Measurements from ENCODE around the gene CATSPER2.
"Not testable (repeated sequence)": the region's sequence is repeated elsewhere in the genome, so short reads cannot be mapped to it uniquely, and the experiment has no call there.

CATSPER2 gene

GRCh38 chr15:43592841-43593240 lies 55.8 kb downstream of the CATSPER2 start:
- DNase-seq = not testable (repeated sequence)

- DNase-seq = not testable (repeated sequence)
These were observed 58.7 kb downstream of the CATSPER2 start, which contains the start of gene PPIP5K1 for GRCh38 chr15:43589778-43590466. Gene PPIP5K1, minus strand, starts transcription at chr15:43590208. Its CDS starts 5,704 bp downstream, at chr15:43584504.

Measured in CD4-positive, alpha-beta T cell treated with Interleukin-4 for 1 hour (primary cell).